MM.1S (cell line): ENCODE data around the gene ZNF792.
A peak's percentile ranks its signal among the peaks of the same experiment; 100 is the strongest.

Experiments used
- DNase-seq: peaks from one replicate; pipeline ENCODE4 v3.0.0-alpha.2; 2015
- H2AFZ ChIP-seq: fragments of 300-600 bp; sonication (generic); 2 replicates; pipeline ENCODE4 v1.6.0; 2016; ENCODE audit warnings: antibody characterized with exemption, low read length
- H3F3A ChIP-seq: fragments of 300-600 bp; sonication (generic); 2 replicates; pipeline ENCODE4 v1.6.1; 2016; ENCODE audit warnings: mild to moderate bottlenecking, antibody characterized with exemption, low read length, moderate library complexity, mixed read lengths; ENCODE audit not compliant: insufficient read depth
- H3K27ac ChIP-seq: fragments of 300-600 bp; sonication (generic); 2 replicates; pipeline ENCODE4 v1.5.1; 2016; ENCODE audit warnings: mild to moderate bottlenecking, low read length
- H3K27me3 ChIP-seq: fragments of 300-600 bp; sonication (generic); replicated peaks from 2 replicates; pipeline ENCODE4 v1.6.0; 2016; ENCODE audit warnings: low read length; ENCODE audit not compliant: insufficient read depth
- H3K36me3 ChIP-seq: fragments of 300-600 bp; sonication (generic); replicated peaks from 2 replicates; pipeline ENCODE4 v1.6.1; 2016; ENCODE audit warnings: mild to moderate bottlenecking, low read length, mixed read lengths; ENCODE audit not compliant: insufficient read depth
- H3K4me1 ChIP-seq: fragments of 300-600 bp; sonication (generic); 2 replicates; pipeline ENCODE4 v1.6.1; 2016; ENCODE audit warnings: low read length, mixed read lengths
- H3K4me2 ChIP-seq: fragments of 300-600 bp; sonication (generic); 2 replicates; pipeline ENCODE4 v1.6.0; 2016; ENCODE audit warnings: low read depth, low read length
- H3K4me3 ChIP-seq: fragments of 300-600 bp; sonication (generic); 2 replicates; pipeline ENCODE4 v1.5.1; 2016; ENCODE audit warnings: low read length, mixed read lengths
- H3K79me2 ChIP-seq: fragments of 300-600 bp; sonication (generic); 2 replicates; pipeline ENCODE4 v1.6.1; 2016; ENCODE audit warnings: mixed run types, low read length, mixed read lengths
- H3K9ac ChIP-seq: fragments of 300-600 bp; sonication (generic); 2 replicates; pipeline ENCODE4 v1.6.1; 2016; ENCODE audit warnings: low read length, mixed read lengths
- H3K9me2 ChIP-seq: fragments of 300-600 bp; sonication (generic); replicated peaks from 2 replicates; pipeline ENCODE4 v1.6.1; 2016; ENCODE audit warnings: mild to moderate bottlenecking, low read length, mixed read lengths; ENCODE audit not compliant: insufficient read depth
- H3K9me3 ChIP-seq: fragments of 300-600 bp; sonication (generic); replicated peaks from 2 replicates; pipeline ENCODE4 v1.6.1; 2016; ENCODE audit warnings: mild to moderate bottlenecking, low read length, mixed read lengths; ENCODE audit not compliant: insufficient read depth
- H4K20me1 ChIP-seq: fragments of 300-600 bp; sonication (generic); 2 replicates; pipeline ENCODE4 v1.6.1; 2016; ENCODE audit warnings: mild to moderate bottlenecking, low read length, moderate library complexity, mixed read lengths; ENCODE audit not compliant: insufficient read depth
- CTCF ChIP-seq: fragments of 300-600 bp; sonication (generic); IDR thresholded peaks from 2 replicates; pipeline ENCODE4 v1.5.1; 2016; ENCODE audit warnings: antibody characterized with exemption, low read length, mixed read lengths
- EZH2 ChIP-seq: fragments of 300-600 bp; sonication (generic); optimal IDR thresholded peaks from 2 replicates; pipeline ENCODE3; 2017; ENCODE audit warnings: low read depth, mild to moderate bottlenecking, antibody characterized with exemption, low read length, mixed read lengths
- EZH2phosphoT487 ChIP-seq: fragments of 300-600 bp; sonication (generic); IDR thresholded peaks from 2 replicates; pipeline ENCODE4 v1.6.1; 2018; ENCODE audit warnings: antibody characterized with exemption, low read length

The ZNF792 gene

DNA sequence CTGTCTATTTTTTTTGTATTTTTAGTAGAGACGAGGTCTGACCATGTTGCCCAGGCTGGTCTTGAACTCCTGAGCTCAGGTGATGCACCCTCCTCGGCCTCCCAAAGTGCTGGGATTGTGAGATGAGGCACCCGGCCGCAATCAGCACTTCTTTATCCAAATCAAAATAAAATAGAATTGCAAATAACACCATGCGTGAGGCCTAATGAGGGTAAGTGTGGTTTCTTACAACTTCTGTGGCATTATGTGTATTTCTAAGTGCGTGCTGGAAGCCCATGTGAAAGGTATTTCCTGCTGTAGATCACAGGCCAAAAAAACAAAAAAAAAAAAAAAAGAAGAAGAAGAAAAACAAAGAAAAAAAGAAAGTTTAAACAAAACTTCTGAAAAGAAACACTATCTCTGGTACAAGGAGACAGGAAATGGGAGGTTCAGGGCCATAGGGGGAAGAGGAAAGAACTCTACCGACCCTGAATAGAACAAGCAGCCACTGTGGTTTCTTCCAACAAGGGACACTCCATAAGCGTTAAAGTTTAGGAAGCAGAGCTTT lies 33.1 kb upstream of the ZNF792 start:
- Histone ChIP-seq H3K4me2 (no peak overlapping the region), H2AFZ (no peak overlapping the region), H3K4me1 (0 out of 2 replicates have a peak, but pooled peaks cover 10% of the 10 kb centered on the region), H3F3A (no peaks in the 10 kb centered on the region), H3K79me2 (peaks cover 6% of the 10 kb centered on the region; the same call in 1 of the 2 replicates), H3K9me2 (no peaks in the 10 kb centered on the region), H3K9me3 (no peaks in the 10 kb centered on the region), H3K4me3 (no peak overlapping the region), H3K27me3 (peaks cover 1% of the 10 kb centered on the region; the same call in 1 of the 2 replicates), H3K9ac (no peak overlapping the region), H3K36me3 (no peaks in the 10 kb centered on the region), H3K27ac (no peak overlapping the region), H4K20me1 (no peaks in the 10 kb centered on the region)
- no peak for DNase-seq
- no peak for TF ChIP-seq EZH2phosphoT487
- TF ChIP-seq CTCF = no peak
- TF ChIP-seq EZH2 = no peak

- Histone ChIP-seq H4K20me1 (no peaks in the 10 kb centered on the region), H3K36me3 (no peaks in the 10 kb centered on the region), H3K27ac (no peak overlapping the region), H3K4me2 (no peak overlapping the region), H3K27me3 (peaks cover 4% of the 10 kb centered on the region; the same call in 1 of the 2 replicates), H3K79me2 (no peaks in the 10 kb centered on the region), H3F3A (no peaks in the 10 kb centered on the region), H3K9ac (no peak overlapping the region), H3K4me1 (0 out of 2 replicates have a peak, but pooled peaks cover 10% of the 10 kb centered on the region), H3K9me2 (no peaks in the 10 kb centered on the region), H3K9me3 (no peaks in the 10 kb centered on the region), H3K4me3 (no peak overlapping the region), H2AFZ (no peak overlapping the region)
- no peak for DNase-seq
- no peak for TF ChIP-seq EZH2phosphoT487
- TF ChIP-seq EZH2 = no peak
- no peak for TF ChIP-seq CTCF
Measured at GRCh38 chr19:34995551-34995950, 31.5 kb upstream of the ZNF792 start.

DNA sequence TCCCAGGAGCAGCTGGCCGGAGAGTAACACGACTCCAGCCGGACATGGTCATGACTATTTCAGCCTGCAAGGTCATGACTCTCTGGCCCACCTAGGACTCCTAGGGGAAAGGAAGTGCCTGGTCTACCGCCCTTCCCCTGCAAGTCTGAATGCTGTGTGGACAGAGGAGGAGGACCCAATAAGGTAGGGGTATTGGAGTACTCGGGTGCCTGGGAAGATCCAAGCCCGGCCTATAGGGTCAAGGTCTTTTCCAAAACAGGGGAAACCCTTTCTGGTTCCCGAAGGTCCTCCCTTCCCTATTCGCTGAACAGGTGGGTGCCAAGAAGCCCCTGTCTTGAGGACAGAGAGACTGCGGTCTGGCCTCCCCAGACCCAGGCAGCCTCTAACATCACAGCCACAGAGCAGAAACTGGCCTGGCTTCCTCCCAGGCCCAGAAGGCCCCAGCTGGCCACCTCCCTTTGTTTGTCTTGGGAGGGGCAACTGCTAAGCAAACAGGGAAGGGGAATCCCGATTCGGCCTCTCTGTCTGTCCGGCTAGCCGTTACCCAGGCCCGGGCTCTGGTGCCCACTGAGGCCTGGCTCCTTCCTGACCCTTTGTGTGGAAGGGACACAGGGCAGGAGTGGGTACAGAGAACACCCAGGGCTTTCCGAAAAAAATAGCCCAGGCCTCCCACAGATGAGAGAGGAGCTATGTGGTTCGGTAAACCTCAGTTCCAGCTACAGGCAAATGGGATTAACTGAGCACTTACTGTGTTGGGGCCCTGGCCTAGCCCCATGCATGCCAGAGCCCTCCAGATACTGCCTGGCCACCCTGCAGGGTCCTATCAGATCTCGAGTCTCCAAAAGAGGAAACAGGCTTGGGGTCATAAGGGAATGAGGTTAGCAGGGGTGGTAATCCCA lies 30.9 kb upstream of the ZNF792 start:
- no peaks in the 10 kb centered on the region for H3K9me3 ChIP-seq
- H4K20me1 ChIP-seq = no peaks in the 10 kb centered on the region
- DNase-seq = no peak
- H3F3A ChIP-seq = no peaks in the 10 kb centered on the region
- no peaks in the 10 kb centered on the region for H3K79me2 ChIP-seq
- H3K9me2 ChIP-seq = no peaks in the 10 kb centered on the region
- 0 out of 2 replicates have a peak, but pooled peaks cover 10% of the 10 kb centered on the region for H3K4me1 ChIP-seq
- TF ChIP-seq CTCF (no peak), EZH2phosphoT487 (no peak), EZH2 (no peak)
- no peak overlapping the region for H3K4me3 ChIP-seq
- peaks cover 8% of the 10 kb centered on the region; the same call in 1 of the 2 replicates for H3K27me3 ChIP-seq
- no peaks in the 10 kb centered on the region for H3K36me3 ChIP-seq
- no peak overlapping the region for H3K27ac ChIP-seq
- H2AFZ ChIP-seq = peak overlapping the region; percentile 10; the same call in 1 of the 2 replicates
- H3K4me2 ChIP-seq = no peak overlapping the region
- no peak overlapping the region; the same call in 1 of the 2 replicates for H3K9ac ChIP-seq
